GM18951 (cell line): Measurements from ENCODE around the gene SPRY2.
"Not testable (repeated sequence)": the region's sequence is repeated elsewhere in the genome, so short reads cannot be mapped to it uniquely, and the experiment has no call there.

Experiments
- POLR2A ChIP-seq: IDR thresholded peaks from 4 replicates; pipeline ENCODE4 v1.6.1; 2011; ENCODE audit warnings: mild to moderate bottlenecking; ENCODE audit not compliant: insufficient read length, insufficient read depth; ENCODE audit errors: extremely low read depth
- in situ Hi-C: fragments of 300-500 bp; cut with MboI; formaldehyde crosslinking; loops from one replicate; pipeline ENCODE4 v1.12.0; 2022; ENCODE audit warnings: low sequenced_read_pairs, mixed read lengths, inconsistent platforms; ENCODE audit not compliant: unreplicated experiment

The SPRY2 gene

DNA sequence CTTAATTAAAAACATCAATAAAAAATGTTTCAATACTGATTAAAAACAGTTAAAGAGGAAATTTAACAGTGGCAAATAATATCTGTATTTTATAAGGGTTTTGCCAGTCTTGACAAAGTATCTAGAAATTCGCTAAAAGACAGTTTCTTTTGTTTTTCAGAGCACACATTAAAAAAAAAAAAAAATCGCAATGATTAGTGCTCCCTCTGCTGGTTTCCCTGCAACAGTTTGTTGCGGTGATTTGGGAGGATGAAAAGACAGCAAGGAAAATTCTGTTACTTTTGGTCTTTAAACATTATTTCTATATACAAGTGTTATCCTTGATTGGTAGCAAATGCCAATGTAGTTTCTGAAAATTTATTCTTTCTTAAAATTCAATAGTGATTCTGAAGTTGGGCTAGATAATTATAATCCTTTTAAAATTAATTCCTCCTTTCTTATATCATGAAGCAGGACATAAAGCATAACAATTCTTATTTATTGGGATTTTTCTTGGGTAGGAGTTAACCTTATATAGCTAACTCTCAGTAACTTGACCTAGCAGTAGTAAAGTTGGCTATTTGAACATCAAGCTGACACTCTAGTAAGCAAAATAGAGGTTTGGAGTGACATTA is 23.1 kb upstream of the SPRY2 start:
- TF ChIP-seq POLR2A = no peak
- in situ Hi-C loops = no loop called here

DNA sequence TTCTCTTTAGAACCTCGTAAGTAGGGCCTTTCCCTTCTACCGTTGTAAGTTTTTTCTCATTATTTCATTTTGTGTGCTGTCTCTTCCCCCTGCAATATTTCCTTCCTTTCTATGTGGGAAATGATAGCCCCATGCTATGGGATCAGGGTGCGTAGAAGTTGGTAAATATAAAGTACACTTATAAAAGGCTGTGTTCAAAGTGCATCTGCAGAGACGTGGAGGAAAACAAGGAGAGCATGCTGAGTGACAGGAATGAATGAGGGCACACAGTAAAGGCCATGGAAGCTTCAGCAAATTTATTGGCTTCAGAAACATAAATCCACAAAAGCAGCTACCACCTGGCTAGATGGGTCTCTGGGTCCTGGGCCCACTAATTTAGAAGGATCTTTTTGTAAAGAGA is 21.6 kb upstream of the SPRY2 start:
- in situ Hi-C loops = no loop called here
- no peak for TF ChIP-seq POLR2A

DNA sequence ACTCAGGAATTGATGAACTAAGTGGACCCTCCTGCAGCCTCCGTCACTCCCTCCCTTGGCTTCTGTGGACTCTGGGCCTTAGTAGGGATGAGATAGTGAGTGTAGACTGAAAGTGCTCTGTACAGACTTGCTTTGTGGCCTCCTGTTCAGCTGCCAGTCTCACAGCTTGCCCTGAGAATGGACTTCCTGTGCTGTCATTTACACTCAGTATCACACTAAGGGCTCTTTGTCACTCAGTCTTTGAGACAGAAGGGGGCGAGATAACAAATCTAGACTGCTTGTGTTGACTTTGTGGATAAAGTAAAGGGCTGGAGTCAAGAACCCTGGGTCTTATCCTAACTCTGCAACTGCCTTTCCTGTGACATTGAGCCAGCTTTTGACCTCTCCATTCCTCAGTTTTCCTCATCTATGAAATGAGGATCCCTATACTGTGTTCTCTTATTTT is 21.0 kb upstream of the SPRY2 start:
- in situ Hi-C loops = no loop called here
- TF ChIP-seq POLR2A = no peak

DNA sequence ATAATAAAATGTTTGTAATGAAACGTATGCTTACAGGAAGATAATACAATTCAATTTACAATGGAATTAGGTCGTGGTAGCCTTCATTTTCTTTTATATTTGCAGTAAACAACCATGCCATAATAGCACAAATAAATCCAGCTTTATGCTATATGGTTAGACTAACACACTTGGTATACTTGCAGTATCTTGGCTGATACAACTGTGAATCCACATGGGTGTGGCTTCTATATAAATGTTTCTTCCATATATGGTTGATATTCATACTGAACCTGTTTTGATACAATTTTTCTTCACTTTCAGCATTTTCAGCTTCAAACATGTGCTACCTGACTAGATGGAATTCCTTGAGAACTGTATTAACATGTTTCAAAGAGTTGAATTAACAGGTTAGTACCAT is 20.4 kb upstream of the SPRY2 start:
- in situ Hi-C loops = no loop called here
- TF ChIP-seq POLR2A = no peak

DNA sequence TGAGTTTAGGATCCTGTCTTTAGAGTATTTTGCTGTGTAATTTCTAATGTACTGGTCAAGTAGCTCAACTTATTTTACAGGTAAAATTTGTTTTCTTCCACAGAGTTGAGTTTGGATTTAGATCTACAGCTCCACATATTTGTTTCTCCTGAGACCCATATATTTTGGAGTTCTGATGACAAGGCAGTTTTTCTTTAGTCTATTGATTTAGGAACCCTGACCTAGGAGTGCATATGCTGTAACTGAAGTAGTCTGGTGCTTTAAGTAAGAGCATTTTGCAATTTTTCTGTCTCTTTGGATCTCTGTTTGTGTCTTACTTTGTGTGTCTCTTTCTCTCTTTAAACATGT is 19.5 kb upstream of the SPRY2 start:
- TF ChIP-seq POLR2A = no peak
- in situ Hi-C loops = no loop called here

DNA sequence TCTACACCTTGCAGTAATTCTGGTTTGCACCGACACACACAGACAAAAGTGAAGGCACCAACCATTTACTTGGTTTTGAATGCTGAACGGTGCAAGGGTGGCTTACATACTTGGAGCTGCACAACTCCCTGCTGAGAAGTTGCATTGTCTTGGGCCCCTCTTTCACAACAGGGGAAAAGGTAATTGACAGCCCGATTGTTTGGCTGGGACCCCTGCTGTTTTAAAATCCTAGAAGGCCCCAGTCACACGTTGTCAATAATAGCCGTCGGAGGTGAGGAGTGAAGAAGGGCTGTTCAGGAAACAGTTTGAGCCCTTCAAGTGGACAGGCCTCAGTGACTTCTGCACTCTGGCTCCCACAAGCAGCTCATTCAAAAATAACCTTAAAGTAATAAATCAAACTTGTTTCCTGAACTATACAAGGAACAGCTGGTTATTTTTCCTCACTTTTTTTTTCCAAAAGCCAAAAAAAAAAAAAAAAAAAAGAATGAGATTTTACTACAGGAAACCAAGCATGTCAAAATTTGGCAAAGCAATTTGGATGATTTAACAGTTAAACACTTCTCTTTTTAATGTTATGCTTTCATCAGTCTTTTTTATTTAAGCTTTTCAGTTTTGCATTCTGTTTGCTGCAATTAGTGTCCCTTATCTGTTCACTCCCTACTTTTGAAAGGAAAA is 19.0 kb upstream of the SPRY2 start:
- TF ChIP-seq POLR2A = no peak
- in situ Hi-C loops = no loop called here

DNA sequence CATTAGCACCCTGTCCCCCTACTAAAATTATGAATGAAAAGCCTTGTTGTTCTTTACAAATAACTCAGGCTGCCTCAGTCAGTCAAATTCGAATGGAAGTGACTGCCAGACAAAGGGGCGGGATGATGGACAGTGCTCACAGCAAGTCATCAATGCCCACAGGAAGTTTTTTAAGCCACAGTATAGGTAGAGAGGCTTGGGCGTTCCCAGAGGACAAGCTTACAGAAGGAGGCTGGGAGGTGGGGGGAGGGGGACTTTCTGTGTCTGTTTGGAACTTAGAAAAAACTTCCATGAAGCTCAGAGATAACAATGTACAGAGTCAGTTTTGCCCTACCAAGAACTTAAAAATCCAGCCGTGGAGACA is 18.5 kb upstream of the SPRY2 start:
- in situ Hi-C loops = no loop called here

DNA sequence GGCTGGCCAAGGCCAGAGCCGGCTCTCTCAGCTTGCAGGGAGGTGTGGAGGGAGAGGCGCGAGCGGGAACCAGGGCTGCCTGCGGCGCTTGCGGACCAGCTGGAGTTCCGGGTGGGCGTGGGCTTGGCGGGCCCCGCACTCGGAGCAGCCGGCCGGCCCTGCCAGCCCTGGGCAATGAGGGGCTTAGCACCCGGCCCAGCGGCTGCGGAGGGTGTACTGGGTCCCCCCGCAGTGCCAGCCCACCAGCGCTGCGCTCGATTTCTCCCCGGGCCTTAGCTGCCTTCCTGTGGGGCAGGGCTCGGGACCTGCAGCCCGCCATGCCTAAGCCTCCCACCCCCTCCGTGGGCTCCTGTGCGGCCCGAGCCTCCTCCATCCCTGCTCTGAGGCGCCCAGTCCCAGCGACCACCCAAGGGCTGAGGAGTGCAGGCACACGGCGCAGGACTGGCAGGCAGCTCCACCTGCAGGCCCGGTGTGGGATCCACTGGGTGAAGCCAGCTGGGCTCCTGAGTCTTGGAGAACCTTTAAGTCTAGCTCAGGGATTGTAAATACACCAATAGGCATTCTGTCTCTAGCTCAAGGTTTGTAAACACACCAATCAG is 14.7 kb upstream of the SPRY2 start:
- in situ Hi-C loops = not testable (repeated sequence)

More for the DNA sequence above, 18.5 kb upstream of the SPRY2 start:
- TF ChIP-seq POLR2A = no peak

DNA sequence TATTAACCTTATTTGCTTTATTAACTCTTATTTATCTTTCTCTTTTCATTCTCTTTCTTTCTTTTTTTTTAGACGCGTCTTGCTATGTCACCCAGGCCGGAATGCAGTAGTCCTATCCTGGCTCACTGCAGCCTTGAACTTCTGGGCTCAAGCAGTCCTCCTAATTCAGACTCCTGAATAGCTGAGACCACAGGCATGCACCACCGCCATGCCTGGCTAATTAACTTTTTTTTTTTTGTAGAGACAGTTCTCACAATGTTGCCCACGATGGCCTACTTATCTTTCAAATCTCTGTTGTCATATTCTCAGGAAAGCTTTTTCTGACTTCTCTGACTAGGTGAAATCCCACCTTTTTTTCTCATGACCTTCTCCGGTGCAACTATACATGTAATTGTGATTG is 7.8 kb upstream of the SPRY2 start:
- no peak for TF ChIP-seq POLR2A
- in situ Hi-C loops = no loop called here

DNA sequence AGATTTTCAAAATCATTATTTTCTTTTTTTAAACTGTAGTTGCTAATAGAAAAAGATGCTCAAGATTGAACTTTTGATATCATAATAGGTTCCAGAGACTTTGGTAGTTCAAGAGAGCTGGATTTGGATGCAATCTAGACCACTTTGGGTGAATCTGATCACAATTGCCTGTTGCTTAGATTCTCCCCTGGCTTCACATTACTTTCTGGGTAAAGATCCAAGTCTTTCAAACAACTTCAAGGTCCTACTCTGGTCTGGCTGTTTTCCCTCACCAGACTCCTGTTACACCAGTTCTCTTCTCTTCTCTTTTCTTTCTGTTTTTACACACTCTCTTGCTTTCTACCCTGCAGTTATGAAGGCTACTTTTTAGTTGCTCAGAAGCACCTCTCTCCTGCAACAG is 7.4 kb upstream of the SPRY2 start:
- TF ChIP-seq POLR2A = no peak
- in situ Hi-C loops = no loop called here

DNA sequence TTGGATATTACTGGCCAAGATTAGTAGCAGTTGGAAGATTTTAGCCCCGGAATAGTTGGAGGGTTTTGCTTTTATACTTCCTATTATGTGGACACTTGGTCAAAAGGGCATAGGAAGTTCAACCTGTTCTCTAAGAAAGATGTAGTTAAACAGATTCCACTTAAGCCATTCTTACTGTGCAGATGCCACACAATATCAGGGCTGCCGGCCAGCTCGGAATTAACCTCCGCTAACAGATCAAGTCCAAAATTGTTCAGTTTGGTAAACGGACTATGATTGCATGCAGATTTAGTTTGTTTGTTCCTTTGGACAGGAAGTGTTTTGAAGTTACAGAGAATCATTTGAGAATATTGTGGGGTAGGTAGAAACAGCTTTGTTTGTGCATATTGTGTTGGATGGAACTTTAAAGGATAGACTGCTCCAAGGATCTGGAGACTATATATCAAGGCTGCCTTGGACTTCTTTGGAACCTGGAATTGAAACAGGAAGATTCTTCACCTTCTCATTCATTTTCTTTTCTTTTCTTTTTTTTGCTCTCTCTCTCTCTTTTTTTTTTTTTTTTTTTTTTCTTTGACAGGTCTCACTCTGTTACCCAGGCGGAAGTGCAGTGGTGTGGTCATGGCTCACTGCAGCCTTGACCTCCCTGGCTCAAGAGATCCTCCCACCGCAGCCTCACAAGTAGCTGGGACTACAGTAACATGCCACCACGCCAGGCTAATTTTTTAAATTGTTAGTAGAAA is 5.0 kb upstream of the SPRY2 start:
- in situ Hi-C loops = no loop called here
- TF ChIP-seq POLR2A = no peak

DNA sequence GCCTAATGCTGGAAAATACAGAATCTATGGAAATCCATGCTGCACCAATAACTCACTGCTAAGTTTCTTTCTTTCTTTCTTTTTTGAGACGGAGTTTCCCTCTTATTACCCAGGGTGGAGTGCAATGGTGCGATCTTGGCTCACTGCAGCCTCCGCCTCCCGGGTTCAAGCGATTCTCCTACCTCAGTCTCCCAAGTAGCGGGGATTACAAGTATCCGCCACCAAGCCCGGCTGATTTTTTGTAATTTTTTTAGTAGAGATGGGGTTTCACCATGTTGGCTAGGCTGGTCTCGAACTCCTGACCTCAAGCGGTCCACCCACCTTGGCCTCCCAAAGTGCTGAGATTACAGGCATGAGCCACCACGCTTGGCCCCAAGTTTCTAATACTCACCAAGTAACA is 3.1 kb upstream of the SPRY2 start:
- in situ Hi-C loops = not testable (repeated sequence)

DNA sequence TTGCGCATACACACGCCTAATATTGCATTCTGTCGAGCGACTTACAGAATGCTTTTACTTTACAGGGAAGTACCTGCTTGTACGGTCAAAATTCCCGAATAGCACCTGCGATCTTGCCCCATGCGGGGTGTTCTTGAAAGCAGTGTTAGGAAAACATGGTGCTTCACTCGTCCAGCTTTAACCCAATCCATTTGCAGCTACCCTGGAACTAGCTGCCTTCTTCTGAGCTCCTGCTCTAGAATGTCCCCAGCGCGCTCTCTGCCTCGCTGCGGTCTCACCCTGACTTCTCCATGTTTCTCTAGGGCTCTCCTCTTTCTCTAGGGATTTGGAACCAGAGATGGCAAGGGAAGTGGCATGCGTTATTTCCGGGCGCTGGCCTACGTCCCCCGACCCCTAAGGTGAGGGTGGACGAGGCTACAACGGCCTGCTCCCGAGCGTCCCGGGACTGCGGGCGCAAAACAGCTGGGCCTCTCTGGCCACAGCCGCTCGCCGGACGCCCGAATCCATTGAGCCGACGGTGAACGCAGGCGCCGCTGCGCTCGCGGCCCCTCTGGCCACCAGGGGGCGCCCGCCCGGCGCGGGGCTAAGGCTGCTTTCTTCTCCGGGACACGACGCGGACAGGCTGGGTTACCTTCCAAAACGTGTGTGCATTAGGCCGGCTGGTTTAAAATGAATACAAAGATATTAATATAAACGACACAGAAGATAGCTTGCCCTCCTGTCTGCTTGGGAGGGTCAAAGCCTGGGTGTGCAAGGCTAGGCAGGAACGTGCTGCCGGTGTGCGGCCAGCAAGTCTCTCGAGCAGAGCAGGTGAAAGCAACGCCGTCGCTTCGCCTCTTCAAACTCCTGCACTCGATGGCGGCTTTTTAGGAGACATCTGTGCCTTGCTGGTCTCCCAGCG is 1.8 kb upstream of the SPRY2 start:
- in situ Hi-C loops = no loop called here
- TF ChIP-seq POLR2A = no peak
